Uterus (tissue), 2 donors: ENCODE data around the gene HECTD2.

Source experiments
- POLR2A ChIP-seq, 2 donors: fragments of 450-650 bp; IDR thresholded peaks; one replicate each; pipeline ENCODE4 v1.6.1; 2016; ENCODE audit warnings: antibody characterized with exemption in 2 of 2, mild to moderate bottlenecking in 1 of 2, moderate library complexity in 1 of 2
- TF ChIP-seq, protein P1 (sequence below), 4 experiments: fragments of 200-600 bp in 2 of 4; fragments of 450-650 bp in 2 of 4; sonication (generic) in 2 of 4; IDR thresholded peaks; one replicate each; pipeline ENCODE4 v1.5.1; 2016 to 2019; ENCODE audit warnings: antibody characterized with exemption in 4 of 4, mild to moderate bottlenecking in 2 of 4, moderate library complexity in 1 of 4

DNA sequence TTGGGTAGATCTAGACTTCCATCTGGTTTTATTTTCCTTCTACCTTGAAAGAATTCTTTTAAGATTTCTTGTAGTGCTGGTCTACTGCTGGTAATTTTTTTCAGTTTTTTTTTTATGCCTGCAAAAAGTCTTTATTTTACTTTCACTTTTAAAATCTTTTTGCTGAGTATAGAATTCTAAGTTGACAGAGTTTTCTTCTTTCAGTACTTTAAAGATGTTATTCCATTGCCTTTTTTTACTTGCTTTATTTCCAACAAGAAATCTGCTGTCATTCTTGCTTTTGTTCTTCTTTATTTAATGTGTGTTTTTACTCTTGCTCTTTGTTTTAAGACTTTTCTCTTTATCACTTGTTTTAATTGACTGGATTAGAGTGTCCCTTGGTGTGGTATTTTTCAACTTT is 36.1 kb upstream of the HECTD2 start:
- TF ChIP-seq, protein P1, sequence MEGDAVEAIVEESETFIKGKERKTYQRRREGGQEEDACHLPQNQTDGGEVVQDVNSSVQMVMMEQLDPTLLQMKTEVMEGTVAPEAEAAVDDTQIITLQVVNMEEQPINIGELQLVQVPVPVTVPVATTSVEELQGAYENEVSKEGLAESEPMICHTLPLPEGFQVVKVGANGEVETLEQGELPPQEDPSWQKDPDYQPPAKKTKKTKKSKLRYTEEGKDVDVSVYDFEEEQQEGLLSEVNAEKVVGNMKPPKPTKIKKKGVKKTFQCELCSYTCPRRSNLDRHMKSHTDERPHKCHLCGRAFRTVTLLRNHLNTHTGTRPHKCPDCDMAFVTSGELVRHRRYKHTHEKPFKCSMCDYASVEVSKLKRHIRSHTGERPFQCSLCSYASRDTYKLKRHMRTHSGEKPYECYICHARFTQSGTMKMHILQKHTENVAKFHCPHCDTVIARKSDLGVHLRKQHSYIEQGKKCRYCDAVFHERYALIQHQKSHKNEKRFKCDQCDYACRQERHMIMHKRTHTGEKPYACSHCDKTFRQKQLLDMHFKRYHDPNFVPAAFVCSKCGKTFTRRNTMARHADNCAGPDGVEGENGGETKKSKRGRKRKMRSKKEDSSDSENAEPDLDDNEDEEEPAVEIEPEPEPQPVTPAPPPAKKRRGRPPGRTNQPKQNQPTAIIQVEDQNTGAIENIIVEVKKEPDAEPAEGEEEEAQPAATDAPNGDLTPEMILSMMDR (IDR thresholded peaks at IDR 0.05) = no peak
- TF ChIP-seq POLR2A (IDR thresholded peaks at IDR 0.05) = no peak
